Large intestine (tissue), 3 donors: Measurements from ENCODE around the gene DEFB113. TPM values are rescaled to one million over a fixed set of nuclear protein-coding genes. Genes with fewer than 3 reads are reported as not detected.
A peak's percentile ranks its signal among the peaks of the same experiment; 100 is the strongest.
"Not testable (repeated sequence)": the region's sequence is repeated elsewhere in the genome, so short reads cannot be mapped to it uniquely, and the experiment has no call there.

Source experiments
- DNase-seq, 2 donors: peaks; one replicate each; pipeline versions ENCODE4 v3.0.0 to v3.0.0-alpha.2; 2013
- H3K27ac ChIP-seq: one replicate; pipeline ENCODE4 v1.5.1; 2013; ENCODE audit warnings: low read length
- H3K27me3 ChIP-seq: 2 replicates; pipeline ENCODE4 v1.6.1; 2013; ENCODE audit warnings: low read length; ENCODE audit not compliant: control insufficient read depth, insufficient read depth
- H3K36me3 ChIP-seq: 2 replicates; pipeline ENCODE4 v1.6.1; 2013; ENCODE audit warnings: low read length; ENCODE audit not compliant: control insufficient read depth, insufficient read depth
- H3K4me1 ChIP-seq: one replicate; pipeline ENCODE4 v1.6.1; 2013; ENCODE audit warnings: low read length; ENCODE audit not compliant: control insufficient read depth, insufficient read depth
- H3K4me3 ChIP-seq: one replicate; pipeline ENCODE4 v1.5.1; 2013; ENCODE audit warnings: low read length
- H3K9me3 ChIP-seq: one replicate; pipeline ENCODE4 v1.6.1; 2013; ENCODE audit warnings: mild to moderate bottlenecking, low read depth, low read length, moderate library complexity; ENCODE audit not compliant: control insufficient read depth
- WGBS: methylation state at CpG from one replicate; pipeline ENCODE4 v1.1.5; 2013; ENCODE audit warnings: low lambda C conversion rate; ENCODE audit not compliant: insufficient coverage; 5-methylcytosine and 5-hydroxymethylcytosine counted together
- polyA plus RNA-seq: library from polyadenylated mRNA; unstranded; fragments of 120-200 nt; gene quantifications from one replicate; pipeline ENCODE4 v1.2.1, GENCODE V29; 2013

The DEFB113 gene
- polyA plus RNA-seq, 1 donor, result not detected

GRCh38 chr6:49978332-49979226, 9.2 kb upstream of the DEFB113 start:
- no peak overlapping the region for H3K4me3 ChIP-seq
- WGBS, result 25% methylated on average over 1 of the region's 3 CpGs
- H3K27ac ChIP-seq, result no peak overlapping the region
- no peaks in the 10 kb centered on the region for H3K27me3 ChIP-seq
- no peaks in the 10 kb centered on the region for H3K4me1 ChIP-seq
- H3K36me3 ChIP-seq, result no peaks in the 10 kb centered on the region
- DNase-seq, result peak in 1 of 2 donors; percentile 50
- H3K9me3 ChIP-seq, result no peaks in the 10 kb centered on the region

- no peak overlapping the region for H3K27ac ChIP-seq
- no peak overlapping the region for H3K4me3 ChIP-seq
- H3K36me3 ChIP-seq, result no peaks in the 10 kb centered on the region
- no peaks in the 10 kb centered on the region for H3K27me3 ChIP-seq
- WGBS, result 81% methylated on average over 2 of the region's 2 CpGs
- DNase-seq, result no peak
- H3K9me3 ChIP-seq, result no peaks in the 10 kb centered on the region
- H3K4me1 ChIP-seq, result no peaks in the 10 kb centered on the region
These were observed 2.6 kb downstream of the DEFB113 start for GRCh38 chr6:49966823-49967222.

- no peaks in the 10 kb centered on the region for H3K9me3 ChIP-seq
- H3K36me3 ChIP-seq, result no peaks in the 10 kb centered on the region
- 83% methylated on average over 1 of the region's 2 CpGs for WGBS
- DNase-seq, result no peak
- H3K4me3 ChIP-seq, result no peak overlapping the region
- H3K27ac ChIP-seq, result no peak overlapping the region
- no peaks in the 10 kb centered on the region for H3K4me1 ChIP-seq
- no peaks in the 10 kb centered on the region for H3K27me3 ChIP-seq
These were observed 3.1 kb downstream of the DEFB113 start for GRCh38 chr6:49966334-49966733.

- Histone ChIP-seq H3K27me3 (no peaks in the 10 kb centered on the region), H3K4me1 (no peaks in the 10 kb centered on the region), H3K4me3 (no peak within 1 kb of the TSS), H3K36me3 (no peaks in the 10 kb centered on the region), H3K9me3 (no peaks in the 10 kb centered on the region), H3K27ac (no peak within 1 kb of the TSS)
- no CpG with 5 or more reads among the region's 2 CpGs for whole genome bisulfite sequencing
- no peak for DNase-seq
These were observed 5.4 kb downstream of the DEFB113 start, which contains the start of gene DEFB114 for GRCh38 chr6:49964064-49964463. TSS of gene DEFB114 (minus strand) at chr6:49964164. CDS start at chr6:49964105, 59 bp downstream.

- 100% methylated on average over 1 of the region's 1 CpG for WGBS
These were observed 11.2 kb downstream of the DEFB113 start for GRCh38 chr6:49958180-49958579.

GRCh38 chr6:49955847-49956246, 13.6 kb downstream of the DEFB113 start:
- H3K36me3 ChIP-seq, result no peaks in the 10 kb centered on the region
- no peaks in the 10 kb centered on the region for H3K9me3 ChIP-seq
- H3K4me3 ChIP-seq, result no peak overlapping the region
- DNase-seq, result no peak
- no peaks in the 10 kb centered on the region for H3K27me3 ChIP-seq
- H3K27ac ChIP-seq, result no peak overlapping the region
- no peaks in the 10 kb centered on the region for H3K4me1 ChIP-seq

More at GRCh38 chr6:49958180-49958579, 11.2 kb downstream of the DEFB113 start:
- Histone ChIP-seq H3K27ac (no peak overlapping the region), H3K4me1 (no peaks in the 10 kb centered on the region), H3K4me3 (no peak overlapping the region), H3K36me3 (no peaks in the 10 kb centered on the region), H3K9me3 (no peaks in the 10 kb centered on the region), H3K27me3 (no peaks in the 10 kb centered on the region)
- no peak for DNase-seq

- no peak overlapping the region for H3K4me3 ChIP-seq
- H3K4me1 ChIP-seq, result no peaks in the 10 kb centered on the region
- no CpG with 5 or more reads among the region's 2 CpGs for WGBS
- H3K27ac ChIP-seq, result no peak overlapping the region
- H3K36me3 ChIP-seq, result no peaks in the 10 kb centered on the region
- no peak for DNase-seq
- H3K27me3 ChIP-seq, result no peaks in the 10 kb centered on the region
- no peaks in the 10 kb centered on the region for H3K9me3 ChIP-seq
These were observed 17.5 kb downstream of the DEFB113 start for GRCh38 chr6:49951926-49952325.

- Histone ChIP-seq H3K4me3 (no peak overlapping the region), H3K9me3 (no peaks in the 10 kb centered on the region), H3K27me3 (no peaks in the 10 kb centered on the region), H3K36me3 (no peaks in the 10 kb centered on the region), H3K4me1 (no peaks in the 10 kb centered on the region), H3K27ac (no peak overlapping the region)
- 85% methylated on average over 2 of the region's 2 CpGs for WGBS
- DNase-seq, result no peak
These were observed 19.0 kb downstream of the DEFB113 start for GRCh38 chr6:49950415-49950751.

GRCh38 chr6:49949062-49949461, 20.4 kb downstream of the DEFB113 start:
- no peak overlapping the region for H3K27ac ChIP-seq
- H3K36me3 ChIP-seq, result no peaks in the 10 kb centered on the region
- WGBS, result 93% methylated on average over 2 of the region's 4 CpGs
- H3K4me3 ChIP-seq, result no peak overlapping the region
- no peak for DNase-seq
- no peaks in the 10 kb centered on the region for H3K4me1 ChIP-seq
- H3K27me3 ChIP-seq, result no peaks in the 10 kb centered on the region
- H3K9me3 ChIP-seq, result no peaks in the 10 kb centered on the region

GRCh38 chr6:49946835-49947234, 22.6 kb downstream of the DEFB113 start:
- no peaks in the 10 kb centered on the region for H3K27me3 ChIP-seq
- H3K9me3 ChIP-seq, result no peaks in the 10 kb centered on the region
- no peak for DNase-seq
- 100% methylated on average over 1 of the region's 2 CpGs for WGBS
- H3K36me3 ChIP-seq, result no peaks in the 10 kb centered on the region
- H3K4me1 ChIP-seq, result no peaks in the 10 kb centered on the region
- H3K27ac ChIP-seq, result no peak overlapping the region
- H3K4me3 ChIP-seq, result no peak overlapping the region

GRCh38 chr6:49944068-49944467, 25.4 kb downstream of the DEFB113 start:
- H3K27me3 ChIP-seq, H3K27ac ChIP-seq, DNase-seq, H3K9me3 ChIP-seq, H3K4me1 ChIP-seq, H3K4me3 ChIP-seq, H3K36me3 ChIP-seq: not testable (repeated sequence)
- WGBS, result no CpG with 5 or more reads among the region's 3 CpGs
